ENCODE data around the gene ITGB6.
"Not testable (repeated sequence)": the region's sequence is repeated elsewhere in the genome, so short reads cannot be mapped to it uniquely, and the experiment has no call there.

Gene ITGB6

GRCh38 chr2:160169471-160169870, 30.6 kb downstream of the ITGB6 start:
- no peak overlapping the region for H3K9ac ChIP-seq (ENCODE audit: low read length)
- H3K4me1 ChIP-seq (ENCODE audit: control insufficient read depth, insufficient read depth, low read length): peaks cover 7% of the 10 kb centered on the region
- H3K36me3 ChIP-seq (ENCODE audit: control insufficient read depth, insufficient read depth, low read length): no peaks in the 10 kb centered on the region
- H3K4me3 ChIP-seq (ENCODE audit: low read length): no peak overlapping the region
- H3K9me3 ChIP-seq (ENCODE audit: control insufficient read depth, low read length): no peaks in the 10 kb centered on the region
- no peaks in the 10 kb centered on the region for H3K27me3 ChIP-seq (ENCODE audit: control insufficient read depth, insufficient read depth, low read length)

DNA sequence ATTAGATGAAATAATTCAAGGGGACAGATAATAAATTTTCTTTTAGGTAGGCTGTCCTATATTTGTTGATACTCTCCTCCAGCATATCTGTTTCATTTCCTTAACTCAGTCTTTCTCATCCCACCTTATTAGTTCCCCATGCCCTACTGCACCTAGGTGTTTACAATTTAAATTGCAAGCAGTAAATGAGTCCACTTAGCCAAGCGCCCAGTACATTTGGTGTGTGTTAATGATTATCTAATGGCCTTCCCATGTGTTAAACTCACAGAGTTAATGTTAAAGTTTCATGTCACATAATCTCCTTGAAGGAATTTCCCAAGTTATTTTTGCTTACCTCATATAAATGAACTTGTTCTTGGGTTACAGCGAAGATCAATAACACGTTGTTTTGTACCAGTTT, 31.2 kb downstream of the ITGB6 start:
- Histone ChIP-seq H3K9me3 (ENCODE audit: control insufficient read depth, low read length) (no peaks in the 10 kb centered on the region), H3K27me3 (ENCODE audit: control insufficient read depth, insufficient read depth, low read length) (no peaks in the 10 kb centered on the region), H3K4me3 (ENCODE audit: low read length) (no peak overlapping the region), H3K9ac (ENCODE audit: low read length) (no peak overlapping the region), H3K36me3 (ENCODE audit: control insufficient read depth, insufficient read depth, low read length) (no peaks in the 10 kb centered on the region), H3K4me1 (ENCODE audit: control insufficient read depth, insufficient read depth, low read length) (peaks cover 7% of the 10 kb centered on the region)

GRCh38 chr2:160167089-160167740, 32.9 kb downstream of the ITGB6 start:
- Histone ChIP-seq H3K9me3 (ENCODE audit: control insufficient read depth, low read length) (no peaks in the 10 kb centered on the region), H3K9ac (ENCODE audit: low read length) (no peak overlapping the region), H3K27me3 (ENCODE audit: control insufficient read depth, insufficient read depth, low read length) (no peaks in the 10 kb centered on the region), H3K36me3 (ENCODE audit: control insufficient read depth, insufficient read depth, low read length) (no peaks in the 10 kb centered on the region), H3K4me3 (ENCODE audit: low read length) (no peak overlapping the region), H3K4me1 (ENCODE audit: control insufficient read depth, insufficient read depth, low read length) (peaks cover 7% of the 10 kb centered on the region)

DNA sequence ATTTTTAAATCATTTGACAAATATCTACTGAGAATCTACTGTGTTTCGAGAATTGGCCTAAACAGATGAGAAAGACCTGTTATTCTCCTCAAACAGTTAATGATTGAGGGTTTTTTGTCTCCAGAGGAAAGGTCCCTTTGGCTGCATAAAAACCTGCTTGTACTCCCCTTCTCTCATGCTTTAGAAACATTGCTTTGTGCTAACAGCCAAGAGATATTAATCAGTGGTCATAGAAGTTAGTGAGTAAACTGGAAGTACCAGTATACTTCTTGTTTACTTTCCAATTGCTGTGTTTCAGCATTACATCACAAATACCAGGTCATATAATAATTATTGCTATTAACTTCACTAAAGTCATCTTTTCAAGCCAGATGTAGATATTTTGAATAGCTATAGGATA, 34.1 kb downstream of the ITGB6 start:
- no peak overlapping the region for H3K4me3 ChIP-seq (ENCODE audit: low read length)
- no peaks in the 10 kb centered on the region for H3K36me3 ChIP-seq (ENCODE audit: control insufficient read depth, insufficient read depth, low read length)
- no peaks in the 10 kb centered on the region for H3K27me3 ChIP-seq (ENCODE audit: control insufficient read depth, insufficient read depth, low read length)
- no peaks in the 10 kb centered on the region for H3K9me3 ChIP-seq (ENCODE audit: control insufficient read depth, low read length)
- peaks cover 7% of the 10 kb centered on the region for H3K4me1 ChIP-seq (ENCODE audit: control insufficient read depth, insufficient read depth, low read length)
- H3K9ac ChIP-seq (ENCODE audit: low read length): no peak overlapping the region

DNA sequence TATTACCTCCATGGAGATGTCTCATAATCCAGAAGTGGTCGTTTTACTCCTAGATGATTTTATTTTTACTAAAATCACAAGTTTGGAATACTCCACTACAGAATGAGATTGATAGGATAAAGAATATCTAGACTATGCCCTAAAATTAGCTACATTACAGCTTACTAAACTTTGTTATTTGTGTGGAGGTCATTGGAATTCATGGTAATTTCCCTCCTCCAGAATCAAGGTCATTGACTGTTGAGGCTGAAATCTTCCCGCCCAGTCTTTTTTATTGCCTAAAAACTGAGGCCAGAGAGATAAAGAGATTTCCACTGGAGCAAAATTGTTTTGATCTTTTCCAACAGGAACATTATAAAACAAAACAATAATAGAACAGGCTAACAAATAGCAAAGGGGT, 35.0 kb downstream of the ITGB6 start:
- H3K27me3 ChIP-seq (ENCODE audit: control insufficient read depth, insufficient read depth, low read length): no peaks in the 10 kb centered on the region
- peaks cover 7% of the 10 kb centered on the region for H3K4me1 ChIP-seq (ENCODE audit: control insufficient read depth, insufficient read depth, low read length)
- no peaks in the 10 kb centered on the region for H3K9me3 ChIP-seq (ENCODE audit: control insufficient read depth, low read length)
- no peak overlapping the region for H3K4me3 ChIP-seq (ENCODE audit: low read length)
- no peak overlapping the region for H3K9ac ChIP-seq (ENCODE audit: low read length)
- H3K36me3 ChIP-seq (ENCODE audit: control insufficient read depth, insufficient read depth, low read length): no peaks in the 10 kb centered on the region

DNA sequence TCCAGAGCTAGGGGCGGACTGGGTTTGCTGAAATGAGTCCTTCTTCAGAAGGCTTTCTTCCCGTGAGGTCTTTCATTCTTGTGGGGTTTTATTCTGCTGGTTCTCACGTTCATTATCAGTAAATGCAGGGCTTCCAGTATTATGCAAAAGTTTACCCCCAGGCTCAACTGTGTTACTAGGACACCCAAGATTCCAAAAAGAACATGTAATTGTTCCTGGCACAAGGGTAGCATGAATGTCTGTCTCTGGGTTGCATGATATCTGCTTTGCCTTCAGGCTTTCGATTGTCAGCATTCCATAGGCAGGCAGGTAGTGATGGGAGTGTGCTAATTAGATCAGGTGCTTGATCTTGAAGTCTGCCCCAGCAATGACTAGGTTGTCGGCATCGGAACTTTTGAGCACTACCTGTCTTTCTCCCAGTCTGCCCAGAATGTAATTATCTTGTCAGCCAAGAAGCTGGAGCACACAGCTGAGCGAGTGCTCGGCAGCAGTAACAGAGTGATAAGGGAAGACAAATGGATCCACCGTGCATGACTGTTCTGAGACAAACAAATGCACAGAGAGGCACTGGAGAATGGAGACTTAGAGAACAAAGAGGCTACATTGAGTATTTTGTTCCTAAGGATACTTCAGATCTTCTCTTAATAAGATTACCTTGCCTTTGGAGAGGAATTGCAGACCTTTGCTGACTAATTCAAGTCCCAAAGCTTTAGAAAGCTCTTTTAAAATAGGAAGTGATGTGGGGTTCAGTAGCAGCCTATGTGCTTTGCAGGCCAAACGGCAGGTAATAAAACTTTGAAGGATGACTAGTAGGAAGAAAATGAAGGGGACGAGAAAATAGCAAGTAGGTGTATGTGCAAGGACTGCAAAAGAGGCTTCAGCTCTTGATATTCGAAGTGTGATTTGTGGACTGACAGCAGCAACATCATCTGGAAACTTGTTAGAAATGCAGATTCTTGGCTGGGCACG, 41.9 kb downstream of the ITGB6 start:
- no peaks in the 10 kb centered on the region for H3K27me3 ChIP-seq (ENCODE audit: control insufficient read depth, insufficient read depth, low read length)
- H3K36me3 ChIP-seq (ENCODE audit: control insufficient read depth, insufficient read depth, low read length): no peaks in the 10 kb centered on the region
- no peak overlapping the region for H3K4me3 ChIP-seq (ENCODE audit: low read length)
- no peak overlapping the region for H3K9ac ChIP-seq (ENCODE audit: low read length)
- H3K9me3 ChIP-seq (ENCODE audit: control insufficient read depth, low read length): no peaks in the 10 kb centered on the region
- H3K4me1 ChIP-seq (ENCODE audit: control insufficient read depth, insufficient read depth, low read length): no peaks in the 10 kb centered on the region

GRCh38 chr2:160156665-160157064, 43.4 kb downstream of the ITGB6 start:
- H3K9me3 ChIP-seq (ENCODE audit: control insufficient read depth, low read length): no peaks in the 10 kb centered on the region
- H3K4me3 ChIP-seq (ENCODE audit: low read length): no peak overlapping the region
- no peaks in the 10 kb centered on the region for H3K4me1 ChIP-seq (ENCODE audit: control insufficient read depth, insufficient read depth, low read length)
- H3K36me3 ChIP-seq (ENCODE audit: control insufficient read depth, insufficient read depth, low read length): no peaks in the 10 kb centered on the region
- H3K9ac ChIP-seq (ENCODE audit: low read length): no peak overlapping the region
- H3K27me3 ChIP-seq (ENCODE audit: control insufficient read depth, insufficient read depth, low read length): no peaks in the 10 kb centered on the region

DNA sequence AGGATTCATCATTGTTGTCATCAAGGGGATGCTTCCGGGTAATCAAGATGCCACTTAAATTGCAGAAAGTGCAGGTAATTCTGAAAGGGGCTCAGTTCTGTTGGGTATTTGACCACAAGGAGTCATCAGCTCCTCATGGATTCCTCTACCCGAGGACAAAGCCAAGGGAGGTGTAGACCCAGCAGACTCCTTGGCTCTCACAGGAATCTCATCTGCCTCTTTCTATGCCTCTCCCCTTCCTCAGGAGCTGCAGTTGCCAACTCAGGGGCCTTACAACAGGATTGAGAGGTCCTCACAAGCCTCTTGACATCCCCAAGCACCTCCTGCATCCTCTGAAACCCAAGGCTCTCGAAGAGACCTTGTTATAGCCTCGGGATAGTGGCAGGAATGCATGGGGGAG, 44.0 kb downstream of the ITGB6 start:
- Histone ChIP-seq H3K4me3 (ENCODE audit: low read length) (no peak overlapping the region), H3K9ac (ENCODE audit: low read length) (no peak overlapping the region), H3K27me3 (ENCODE audit: control insufficient read depth, insufficient read depth, low read length) (no peaks in the 10 kb centered on the region), H3K36me3 (ENCODE audit: control insufficient read depth, insufficient read depth, low read length) (no peaks in the 10 kb centered on the region), H3K9me3 (ENCODE audit: control insufficient read depth, low read length) (no peaks in the 10 kb centered on the region), H3K4me1 (ENCODE audit: control insufficient read depth, insufficient read depth, low read length) (no peaks in the 10 kb centered on the region)

DNA sequence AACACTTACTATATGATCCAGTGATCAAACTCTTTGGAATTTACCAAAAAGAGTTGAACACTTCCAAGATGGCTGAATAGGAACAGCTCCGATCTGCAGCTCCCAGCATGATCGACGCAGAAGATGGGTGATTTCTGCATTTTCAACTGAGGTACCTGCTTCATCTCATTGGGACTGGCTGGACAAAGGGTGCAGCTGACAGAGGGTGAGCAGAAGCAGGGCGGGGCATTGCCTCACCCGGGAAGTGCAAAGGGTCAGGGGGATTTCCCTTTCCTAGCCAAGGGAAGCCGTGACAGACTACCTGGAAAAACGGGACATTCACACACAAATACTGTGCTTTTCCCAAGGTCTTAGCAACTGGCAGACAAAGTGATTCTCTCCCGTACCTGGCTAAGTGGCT, 51.7 kb downstream of the ITGB6 start:
- not testable (repeated sequence) for H3K4me3 ChIP-seq (ENCODE audit: low read length); H3K4me1 ChIP-seq (ENCODE audit: control insufficient read depth, insufficient read depth, low read length); H3K9ac ChIP-seq (ENCODE audit: low read length); H3K9me3 ChIP-seq (ENCODE audit: control insufficient read depth, low read length); H3K27me3 ChIP-seq (ENCODE audit: control insufficient read depth, insufficient read depth, low read length); H3K36me3 ChIP-seq (ENCODE audit: control insufficient read depth, insufficient read depth, low read length)

- Histone ChIP-seq H3K9me3 (ENCODE audit: control insufficient read depth, low read length) (no peaks in the 10 kb centered on the region), H3K27me3 (ENCODE audit: control insufficient read depth, insufficient read depth, low read length) (no peaks in the 10 kb centered on the region), H3K36me3 (ENCODE audit: control insufficient read depth, insufficient read depth, low read length) (no peaks in the 10 kb centered on the region), H3K4me1 (ENCODE audit: control insufficient read depth, insufficient read depth, low read length) (peaks cover 4% of the 10 kb centered on the region), H3K9ac (ENCODE audit: low read length) (no peak overlapping the region), H3K4me3 (ENCODE audit: low read length) (no peak overlapping the region)
These were observed 54.6 kb downstream of the ITGB6 start for GRCh38 chr2:160145471-160145870.

DNA sequence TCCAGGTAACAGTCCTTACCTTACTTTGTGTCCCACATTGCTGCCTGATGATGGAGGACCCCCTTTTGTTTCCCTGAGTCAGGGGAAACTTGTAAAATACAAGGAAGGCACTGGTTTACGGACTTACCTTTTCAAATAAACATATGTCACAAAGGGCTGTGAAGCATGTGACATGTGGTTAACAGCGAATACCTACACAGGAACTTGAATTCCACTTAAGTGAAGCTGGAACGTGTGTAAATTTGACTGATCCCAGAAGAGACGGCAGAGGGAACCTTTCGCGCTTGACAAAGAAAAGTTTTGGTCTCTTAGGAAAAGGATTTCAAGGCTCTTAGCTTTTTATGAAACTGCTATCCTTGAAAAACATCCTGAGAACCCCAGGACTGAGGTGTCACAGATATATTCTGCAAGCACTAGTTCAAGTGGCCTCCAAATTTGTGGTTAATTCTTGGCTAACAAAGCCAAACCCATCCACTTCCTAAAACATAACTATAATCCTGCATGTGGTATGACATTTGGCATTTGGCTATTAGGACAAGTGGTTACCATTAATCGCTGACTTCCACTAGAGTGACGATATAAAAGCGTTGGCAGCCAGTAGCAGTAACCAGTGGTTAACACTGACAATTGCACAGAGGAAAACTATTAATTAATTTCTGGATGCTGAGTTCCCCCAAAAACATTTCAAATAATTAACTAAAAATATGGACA, 55.6 kb downstream of the ITGB6 start:
- Histone ChIP-seq H3K9me3 (ENCODE audit: control insufficient read depth, low read length) (no peaks in the 10 kb centered on the region), H3K36me3 (ENCODE audit: control insufficient read depth, insufficient read depth, low read length) (no peaks in the 10 kb centered on the region), H3K27me3 (ENCODE audit: control insufficient read depth, insufficient read depth, low read length) (no peaks in the 10 kb centered on the region), H3K4me3 (ENCODE audit: low read length) (no peak overlapping the region), H3K4me1 (ENCODE audit: control insufficient read depth, insufficient read depth, low read length) (peaks cover 9% of the 10 kb centered on the region), H3K9ac (ENCODE audit: low read length) (no peak overlapping the region)

GRCh38 chr2:160142472-160142871, 57.6 kb downstream of the ITGB6 start:
- Histone ChIP-seq H3K9ac (ENCODE audit: low read length) (no peak overlapping the region), H3K9me3 (ENCODE audit: control insufficient read depth, low read length) (no peaks in the 10 kb centered on the region), H3K4me1 (ENCODE audit: control insufficient read depth, insufficient read depth, low read length) (peaks cover 5% of the 10 kb centered on the region), H3K36me3 (ENCODE audit: control insufficient read depth, insufficient read depth, low read length) (no peaks in the 10 kb centered on the region), H3K27me3 (ENCODE audit: control insufficient read depth, insufficient read depth, low read length) (no peaks in the 10 kb centered on the region), H3K4me3 (ENCODE audit: low read length) (no peak overlapping the region)

All from mucosa of stomach (tissue), 1 donor.